WTC11 (cell line): Measurements from ENCODE around the gene GRIK2. TPM values are rescaled to one million over a fixed set of nuclear protein-coding genes. Genes with fewer than 3 reads are reported as not detected.

Source experiments
- ATAC-seq: fragments of 200-7000 bp; cut with Tn5 transposase; 2 replicates; pipeline ENCODE4 v1.10.0; 2021; ENCODE audit warnings: mild to moderate bottlenecking, moderate library complexity
- CTCF ChIA-PET: fragments of 300-600 bp; sonication (Branson Sonifier 250); formaldehyde crosslinking; loops from one replicate; lab custom pipeline; 2021; ENCODE audit warnings: antibody characterized with exemption; lab: Charles Lee
- POLR2A ChIA-PET: fragments of 350-600 bp; sonication (Branson Sonifier 250); formaldehyde crosslinking; loops from one replicate; lab custom pipeline; 2021; ENCODE audit warnings: antibody characterized with exemption; lab: Charles Lee
- DNase-seq: peaks from one replicate; pipeline ENCODE4 v3.0.0; 2021; ENCODE audit warnings: low spot score
- H3K27ac Mint-ChIP-seq: 2 replicates; pipeline ENCODE4 v1.8.0; 2021; ENCODE audit warnings: mixed read lengths
- H3K27me3 Mint-ChIP-seq: 2 replicates; pipeline ENCODE4 v1.8.0; 2021; ENCODE audit warnings: low read depth, mild to moderate bottlenecking, moderate library complexity, mixed read lengths
- H3K36me3 Mint-ChIP-seq: 2 replicates; pipeline ENCODE4 v1.8.0; 2021; ENCODE audit warnings: mixed read lengths
- H3K4me1 Mint-ChIP-seq: 2 replicates; pipeline ENCODE4 v1.8.0; 2022; ENCODE audit warnings: mixed read lengths
- H3K4me3 Mint-ChIP-seq: 2 replicates; pipeline ENCODE4 v1.8.0; 2021; ENCODE audit warnings: mild to moderate bottlenecking, moderate library complexity, mixed read lengths
- H3K9me3 Mint-ChIP-seq: 2 replicates; pipeline ENCODE4 v1.8.0; 2021; ENCODE audit warnings: mixed read lengths
- ATF1 ChIP-seq: sonication (generic); formaldehyde crosslinking; IDR thresholded peaks from 2 replicates; pipeline ENCODE4 v1.8.1; 2023; ENCODE audit warnings: mild to moderate bottlenecking, moderate library complexity, missing genetic modification reagents
- ATF6 ChIP-seq: sonication (generic); formaldehyde crosslinking; IDR thresholded peaks from 2 replicates; pipeline ENCODE4 v1.8.1; 2023; ENCODE audit warnings: mild to moderate bottlenecking, missing genetic modification reagents
- CDX4 ChIP-seq: fragments of 250-450 bp; sonication (Bioruptor Pico); IDR thresholded peaks from 2 replicates; pipeline ENCODE4 v1.9.0; 2021; ENCODE audit warnings: moderate library complexity, mild to moderate bottlenecking, inconsistent platforms, borderline replicate concordance
- E2F4 ChIP-seq: sonication (generic); formaldehyde crosslinking; IDR thresholded peaks from 2 replicates; pipeline ENCODE4 v1.8.1; 2022; ENCODE audit warnings: low read depth, mild to moderate bottlenecking, moderate library complexity, missing genetic modification reagents, borderline replicate concordance
- EMX1 ChIP-seq: fragments of 250-450 bp; sonication (Bioruptor Pico); IDR thresholded peaks from 2 replicates; pipeline ENCODE4 v1.8.0; 2021; ENCODE audit warnings: mild to moderate bottlenecking
- FOXP4 ChIP-seq: sonication (generic); formaldehyde crosslinking; IDR thresholded peaks from 2 replicates; pipeline ENCODE4 v1.8.0; 2022; ENCODE audit warnings: mild to moderate bottlenecking, missing genetic modification reagents
- GTF2I ChIP-seq: fragments of 250-450 bp; sonication (Bioruptor Pico); conservative IDR thresholded peaks from 2 replicates; pipeline ENCODE4 v1.4.0; 2021; ENCODE audit warnings: mild to moderate bottlenecking
- HMGXB4 ChIP-seq: sonication (generic); formaldehyde crosslinking; IDR thresholded peaks from 2 replicates; pipeline ENCODE4 v1.8.1; 2023; ENCODE audit warnings: mild to moderate bottlenecking, moderate library complexity, missing genetic modification reagents
- KAT7 ChIP-seq: sonication (generic); formaldehyde crosslinking; IDR thresholded peaks from 2 replicates; pipeline ENCODE4 v1.8.1; 2023; ENCODE audit warnings: missing genetic modification reagents, mild to moderate bottlenecking, borderline replicate concordance
- MLX ChIP-seq: sonication (generic); formaldehyde crosslinking; IDR thresholded peaks from 2 replicates; pipeline ENCODE4 v1.8.1; 2023; ENCODE audit warnings: mild to moderate bottlenecking, missing genetic modification reagents, moderate library complexity
- NFE2L1 ChIP-seq: sonication (generic); formaldehyde crosslinking; IDR thresholded peaks from 2 replicates; pipeline ENCODE4 v1.8.1; 2023; ENCODE audit warnings: missing genetic modification reagents
- PRDM15 ChIP-seq: sonication (generic); formaldehyde crosslinking; IDR thresholded peaks from 2 replicates; pipeline ENCODE4 v1.8.0; 2022; ENCODE audit warnings: missing genetic modification reagents
- SMAD4 ChIP-seq: sonication (generic); formaldehyde crosslinking; IDR thresholded peaks from 2 replicates; pipeline ENCODE4 v1.8.0; 2022; ENCODE audit warnings: mild to moderate bottlenecking, missing genetic modification reagents
- ZBTB43 ChIP-seq: sonication (generic); formaldehyde crosslinking; IDR thresholded peaks from 2 replicates; pipeline ENCODE4 v1.8.1; 2023; ENCODE audit warnings: mild to moderate bottlenecking, missing genetic modification reagents
- ZNF121 ChIP-seq: sonication (generic); formaldehyde crosslinking; IDR thresholded peaks from 2 replicates; pipeline ENCODE4 v1.8.0; 2023; ENCODE audit warnings: missing genetic modification reagents
- ZNF232 ChIP-seq: sonication (generic); formaldehyde crosslinking; IDR thresholded peaks from 2 replicates; pipeline ENCODE4 v1.8.0; 2022; ENCODE audit warnings: mild to moderate bottlenecking, missing genetic modification reagents
- ZNF263 ChIP-seq: sonication (generic); formaldehyde crosslinking; IDR thresholded peaks from 2 replicates; pipeline ENCODE4 v1.8.1; 2022; ENCODE audit warnings: low read depth, mild to moderate bottlenecking, moderate library complexity, missing genetic modification reagents
- ZNF317 ChIP-seq: sonication (generic); formaldehyde crosslinking; IDR thresholded peaks from 2 replicates; pipeline ENCODE4 v1.8.1; 2023; ENCODE audit warnings: low read depth, mild to moderate bottlenecking, moderate library complexity, missing genetic modification reagents, borderline replicate concordance
- ZNF423 ChIP-seq: fragments of 250-450 bp; sonication (Bioruptor Pico); IDR thresholded peaks from 2 replicates; pipeline ENCODE4 v2.1.2; 2022; ENCODE audit warnings: mild to moderate bottlenecking, moderate library complexity
- total RNA-seq: library from RNA; stranded (reverse); gene quantifications from 3 replicates; pipeline ENCODE4 v1.2.3, GENCODE V29; 2021

Gene GRIK2
- total RNA-seq, 1 experiment from 2014 or later, result 2.7 TPM

- no peak for DNase-seq
- Mint-ChIP-seq H3K27me3 (peaks cover 3% of the 10 kb centered on the region; the same call in 1 of the 2 replicates), H3K36me3 (peaks cover 15% of the 10 kb centered on the region), H3K9me3 (peaks cover 32% of the 10 kb centered on the region)
- TF ChIP-seq ZNF263 (CRISPR knock-in tag) (no peak), E2F4 (CRISPR knock-in tag) (no peak), EMX1 (CRISPR knock-in tag) (no peak), FOXP4 (CRISPR knock-in tag) (no peak), ZNF232 (CRISPR knock-in tag) (no peak), NFE2L1 (CRISPR knock-in tag) (no peak), ZNF317 (CRISPR knock-in tag) (no peak), CDX4 (CRISPR knock-in tag) (no peak), MLX (CRISPR knock-in tag) (no peak), ZBTB43 (CRISPR knock-in tag) (no peak), SMAD4 (CRISPR knock-in tag) (no peak), ZNF423 (CRISPR knock-in tag) (no peak), GTF2I (CRISPR knock-in tag) (no peak), ATF1 (CRISPR knock-in tag) (no peak), KAT7 (CRISPR knock-in tag) (no peak), ZNF121 (CRISPR knock-in tag) (no peak), PRDM15 (CRISPR knock-in tag) (no peak), HMGXB4 (no peak), ATF6 (CRISPR knock-in tag) (no peak)
- TF ChIP-seq, all 79 proteins: peak for 0
- Mint-ChIP-seq H3K4me3 (no peak overlapping the region), H3K27ac (no peak overlapping the region), H3K4me1 (peaks cover 30% of the 10 kb centered on the region)
- CTCF ChIA-PET, result no interaction called here
- POLR2A ChIA-PET, result no interaction called here
- ATAC-seq, result no peak
Observed at GRCh38 chr6:101655109-101655508, 261.6 kb downstream of the GRIK2 start.
